ENCODE data around the gene TMED4.

GRCh38 chr7:44599222-44599621 is 17.2 kb upstream of the TMED4 start:
- TF ChIP-seq CTCF (IDR thresholded peaks at IDR 0.05; ENCODE audit: extremely low read depth in 1 of 2, insufficient read depth in 1 of 2, low read depth in 1 of 2, low read length in 2 of 2), result no peak
- no peak for TF ChIP-seq POLR2AphosphoS5 (IDR thresholded peaks at IDR 0.05; ENCODE audit: insufficient read depth, low read depth, low read length)
- TF ChIP-seq MAX (IDR thresholded peaks at IDR 0.05; ENCODE audit: insufficient read depth, insufficient read length), result no peak
